ENCODE measurements around the gene MARCHF6.

- TF ChIP-seq CTCF (conservative IDR thresholded peaks at IDR 0.05; ENCODE audit: low read depth in 2 of 2) (no peak), EZH2 (IDR thresholded peaks at IDR 0.05; ENCODE audit: low read depth, unreplicated experiment) (no peak), POLR2AphosphoS5 (IDR thresholded peaks at IDR 0.05; ENCODE audit: low read depth) (no peak), CREB1 (CRISPR knock-in tag; IDR thresholded peaks at IDR 0.05; ENCODE audit: low read depth) (no peak)
Observed at GRCh38 chr5:10363519-10364185, 10.2 kb downstream of the MARCHF6 start.

Data from GM23338 (cell line).